ENCODE measurements around the gene F2. TPM values are rescaled to one million over a fixed set of nuclear protein-coding genes. Genes with fewer than 3 reads are reported as not detected.
A peak's percentile ranks its signal among the peaks of the same experiment; 100 is the strongest.

The F2 gene
- total and polyA plus RNA-seq, 2 of the 13 experiments (the other 11 are each of a cell fraction or from before 2014, with no cell fraction given), result 330 to 801 TPM

GRCh38 chr11:46700241-46701077, 18.6 kb upstream of the F2 start, which contains the start of the genes ARHGAP1 and ZNF408 (continued):
- TF ChIP-seq, protein P1, sequence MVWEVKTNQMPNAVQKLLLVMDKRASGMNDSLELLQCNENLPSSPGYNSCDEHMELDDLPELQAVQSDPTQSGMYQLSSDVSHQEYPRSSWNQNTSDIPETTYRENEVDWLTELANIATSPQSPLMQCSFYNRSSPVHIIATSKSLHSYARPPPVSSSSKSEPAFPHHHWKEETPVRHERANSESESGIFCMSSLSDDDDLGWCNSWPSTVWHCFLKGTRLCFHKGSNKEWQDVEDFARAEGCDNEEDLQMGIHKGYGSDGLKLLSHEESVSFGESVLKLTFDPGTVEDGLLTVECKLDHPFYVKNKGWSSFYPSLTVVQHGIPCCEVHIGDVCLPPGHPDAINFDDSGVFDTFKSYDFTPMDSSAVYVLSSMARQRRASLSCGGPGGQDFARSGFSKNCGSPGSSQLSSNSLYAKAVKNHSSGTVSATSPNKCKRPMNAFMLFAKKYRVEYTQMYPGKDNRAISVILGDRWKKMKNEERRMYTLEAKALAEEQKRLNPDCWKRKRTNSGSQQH (CRISPR knock-in tag; IDR thresholded peaks at IDR 0.05; ENCODE audit: low read depth), result peak; percentile 89
- TF ChIP-seq ZNF501 (CRISPR knock-in tag; IDR thresholded peaks at IDR 0.05) (peak; percentile 73; the same call in 1 of the 2 replicates), ZNF841 (CRISPR knock-in tag; IDR thresholded peaks at IDR 0.05; ENCODE audit: borderline replicate concordance) (no peak), ZKSCAN8 (CRISPR knock-in tag; IDR thresholded peaks at IDR 0.05; ENCODE audit: borderline replicate concordance) (no peak), REL (CRISPR knock-in tag; conservative IDR thresholded peaks at IDR 0.05) (no peak), SRSF9 (IDR thresholded peaks at IDR 0.05; ENCODE audit: borderline replicate concordance, insufficient read depth, low read depth, low read length, poor library complexity, severe bottlenecking) (no peak), ZSCAN25 (CRISPR knock-in tag; IDR thresholded peaks at IDR 0.05) (peak; percentile 26; the same call in 1 of the 2 replicates), ZFX (CRISPR knock-in tag; IDR thresholded peaks at IDR 0.05; ENCODE audit: low read depth) (peak; percentile 82), ARID2 (CRISPR knock-in tag; IDR thresholded peaks at IDR 0.05; ENCODE audit: borderline replicate concordance) (peak; percentile 79; the same call in 1 of the 2 replicates), SSRP1 (CRISPR knock-in tag; IDR thresholded peaks at IDR 0.05) (no peak), GTF2F1 (IDR thresholded peaks at IDR 0.05; ENCODE audit: low read length) (no peak), FUBP1 (CRISPR knock-in tag; IDR thresholded peaks at IDR 0.05; ENCODE audit: borderline replicate concordance) (no peak), SMARCC2 (IDR thresholded peaks at IDR 0.05) (no peak), ZNF430 (CRISPR knock-in tag; IDR thresholded peaks at IDR 0.05) (peak; percentile 84)
- TF ChIP-seq, protein P2, sequence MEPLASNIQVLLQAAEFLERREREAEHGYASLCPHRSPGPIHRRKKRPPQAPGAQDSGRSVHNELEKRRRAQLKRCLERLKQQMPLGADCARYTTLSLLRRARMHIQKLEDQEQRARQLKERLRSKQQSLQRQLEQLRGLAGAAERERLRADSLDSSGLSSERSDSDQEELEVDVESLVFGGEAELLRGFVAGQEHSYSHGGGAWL (CRISPR knock-in tag; IDR thresholded peaks at IDR 0.05), result peak; percentile 51
- TF ChIP-seq, protein P3, sequence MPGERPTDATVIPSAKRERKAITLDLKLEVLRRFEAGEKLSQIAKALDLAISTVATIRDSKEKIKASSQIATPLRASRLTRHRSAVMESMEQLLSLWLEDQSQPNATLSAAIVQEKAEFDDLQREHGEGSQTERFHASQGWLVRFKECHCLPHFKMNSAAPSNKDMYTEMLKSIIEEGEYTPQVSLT (CRISPR knock-in tag; IDR thresholded peaks at IDR 0.05; ENCODE audit: borderline replicate concordance, low read depth), result peak; percentile 35; the same call in 1 of the 2 replicates
- TF ChIP-seq, protein P4, sequence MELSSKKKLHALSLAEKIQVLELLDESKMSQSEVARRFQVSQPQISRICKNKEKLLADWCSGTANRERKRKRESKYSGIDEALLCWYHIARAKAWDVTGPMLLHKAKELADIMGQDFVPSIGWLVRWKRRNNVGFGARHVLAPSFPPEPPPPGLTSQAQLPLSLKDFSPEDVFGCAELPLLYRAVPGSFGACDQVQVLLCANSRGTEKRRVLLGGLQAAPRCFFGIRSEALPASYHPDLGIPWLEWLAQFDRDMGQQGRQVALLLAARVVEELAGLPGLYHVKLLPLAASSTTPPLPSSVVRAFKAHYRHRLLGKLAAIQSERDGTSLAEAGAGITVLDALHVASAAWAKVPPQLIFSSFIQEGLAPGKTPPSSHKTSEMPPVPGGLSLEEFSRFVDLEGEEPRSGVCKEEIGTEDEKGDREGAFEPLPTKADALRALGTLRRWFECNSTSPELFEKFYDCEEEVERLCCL (CRISPR knock-in tag; IDR thresholded peaks at IDR 0.05; ENCODE audit: borderline replicate concordance), result peak; percentile 78; the same call in 1 of the 2 replicates
- TF ChIP-seq, protein P5, sequence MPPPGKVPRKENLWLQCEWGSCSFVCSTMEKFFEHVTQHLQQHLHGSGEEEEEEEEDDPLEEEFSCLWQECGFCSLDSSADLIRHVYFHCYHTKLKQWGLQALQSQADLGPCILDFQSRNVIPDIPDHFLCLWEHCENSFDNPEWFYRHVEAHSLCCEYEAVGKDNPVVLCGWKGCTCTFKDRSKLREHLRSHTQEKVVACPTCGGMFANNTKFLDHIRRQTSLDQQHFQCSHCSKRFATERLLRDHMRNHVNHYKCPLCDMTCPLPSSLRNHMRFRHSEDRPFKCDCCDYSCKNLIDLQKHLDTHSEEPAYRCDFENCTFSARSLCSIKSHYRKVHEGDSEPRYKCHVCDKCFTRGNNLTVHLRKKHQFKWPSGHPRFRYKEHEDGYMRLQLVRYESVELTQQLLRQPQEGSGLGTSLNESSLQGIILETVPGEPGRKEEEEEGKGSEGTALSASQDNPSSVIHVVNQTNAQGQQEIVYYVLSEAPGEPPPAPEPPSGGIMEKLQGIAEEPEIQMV (CRISPR knock-in tag; IDR thresholded peaks at IDR 0.05; ENCODE audit: low read depth), result no peak
- TF ChIP-seq, protein P6, sequence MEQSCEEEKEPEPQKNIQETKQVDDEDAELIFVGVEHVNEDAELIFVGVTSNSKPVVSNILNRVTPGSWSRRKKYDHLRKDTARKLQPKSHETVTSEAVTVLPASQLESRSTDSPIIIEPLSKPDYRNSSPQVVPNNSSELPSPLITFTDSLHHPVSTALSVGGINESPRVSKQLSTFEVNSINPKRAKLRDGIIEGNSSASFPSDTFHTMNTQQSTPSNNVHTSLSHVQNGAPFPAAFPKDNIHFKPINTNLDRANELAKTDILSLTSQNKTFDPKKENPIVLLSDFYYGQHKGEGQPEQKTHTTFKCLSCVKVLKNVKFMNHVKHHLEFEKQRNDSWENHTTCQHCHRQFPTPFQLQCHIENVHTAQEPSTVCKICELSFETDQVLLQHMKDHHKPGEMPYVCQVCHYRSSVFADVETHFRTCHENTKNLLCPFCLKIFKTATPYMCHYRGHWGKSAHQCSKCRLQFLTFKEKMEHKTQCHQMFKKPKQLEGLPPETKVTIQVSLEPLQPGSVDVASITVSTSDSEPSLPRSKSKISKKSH (CRISPR knock-in tag; IDR thresholded peaks at IDR 0.05; ENCODE audit: borderline replicate concordance), result 0 out of 2 replicates have a peak, but pooled peaks have one; percentile 21
